AG20443 (cell line): ENCODE results near the gene TIGD1.

Experiments used
- DNase-seq: peaks from one replicate; pipeline ENCODE4 v3.0.0; 2012; ENCODE audit warnings: low spot score, mixed read lengths

TIGD1 gene

GRCh38 chr2:232501794-232502390 lies 48.5 kb downstream of the TIGD1 start:
- DNase-seq = no peak

DNA sequence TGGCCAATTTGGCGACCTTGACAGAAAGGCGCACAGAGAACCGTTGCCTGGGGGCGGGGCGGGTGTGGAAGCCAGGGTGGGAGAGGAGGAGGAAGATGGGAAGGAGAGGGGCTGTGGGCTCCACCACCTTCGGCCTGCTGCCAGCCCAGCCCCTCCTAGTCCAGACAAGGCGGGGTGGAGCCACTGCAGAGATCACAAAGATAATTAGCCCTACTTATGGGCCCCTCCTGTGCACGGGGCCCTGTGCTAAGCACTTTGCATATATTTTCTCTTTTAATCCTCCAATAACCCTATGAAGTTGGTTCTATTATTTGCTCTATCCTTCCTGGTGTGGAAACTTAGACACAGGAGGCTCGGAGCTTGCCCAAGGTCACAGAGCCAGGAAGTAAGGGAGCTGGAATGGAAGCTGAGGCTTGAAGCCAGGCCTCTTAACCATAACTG lies 49.0 kb downstream of the TIGD1 start:
- no peak for DNase-seq

GRCh38 chr2:232498452-232498851 lies 51.9 kb downstream of the TIGD1 start:
- no peak for DNase-seq
